Astrocyte (in vitro differentiated cells and primary cell): ENCODE measurements around the gene TXLNA. TPM values are rescaled to one million over a fixed set of nuclear protein-coding genes. Genes with fewer than 3 reads are reported as not detected.
A peak's percentile ranks its signal among the peaks of the same experiment; 100 is the strongest.

Experiments
- DNase-seq: peaks from one replicate; pipeline ENCODE4 v3.0.0-alpha.2; 2010; ENCODE audit warnings: low read depth
- FAIRE-seq: peaks from 2 replicates; lab custom pipeline; 2011; peaks lifted over from hg19 to GRCh38; lab: Jason Lieb, UNC
- H2AFZ ChIP-seq: 2 replicates; pipeline ENCODE4 v1.6.0; 2012; ENCODE audit warnings: low read depth, low read length, inconsistent platforms
- H3K27ac ChIP-seq: 2 replicates; pipeline ENCODE4 v1.5.1; 2011; ENCODE audit warnings: low read depth, low read length, inconsistent platforms
- H3K27me3 ChIP-seq: 2 replicates; pipeline ENCODE4 v1.6.0; 2011; ENCODE audit warnings: low read length, inconsistent platforms; ENCODE audit not compliant: insufficient read depth
- H3K36me3 ChIP-seq: 2 replicates; pipeline ENCODE4 v1.5.1; 2011; ENCODE audit warnings: low read length, inconsistent platforms; ENCODE audit not compliant: insufficient read depth
- H3K4me1 ChIP-seq: 2 replicates; pipeline ENCODE4 v1.5.1; 2011; ENCODE audit warnings: low read length, inconsistent platforms; ENCODE audit not compliant: insufficient read depth
- H3K4me2 ChIP-seq: 2 replicates; pipeline ENCODE4 v1.6.0; 2012; ENCODE audit warnings: low read length, inconsistent platforms
- H3K4me3 ChIP-seq: 2 replicates; pipeline ENCODE4 v1.5.1; 2011; ENCODE audit warnings: low read depth, mild to moderate bottlenecking, low read length, inconsistent platforms; ENCODE audit not compliant: insufficient read depth
- H3K79me2 ChIP-seq: 2 replicates; pipeline ENCODE4 v1.6.0; 2012; ENCODE audit warnings: mild to moderate bottlenecking, low read length, inconsistent platforms; ENCODE audit not compliant: insufficient read depth
- H3K9ac ChIP-seq: 2 replicates; pipeline ENCODE4 v1.6.0; 2012; ENCODE audit warnings: mild to moderate bottlenecking, low read length, inconsistent platforms
- H3K9me3 ChIP-seq: 2 replicates; pipeline ENCODE4 v1.5.1; 2012; ENCODE audit warnings: low read depth, mild to moderate bottlenecking, low read length, inconsistent platforms; ENCODE audit not compliant: insufficient read depth
- H4K20me1 ChIP-seq: 2 replicates; pipeline ENCODE4 v1.6.0; 2012; ENCODE audit warnings: low read length, inconsistent platforms; ENCODE audit not compliant: insufficient read depth
- H3K27ac Mint-ChIP-seq: one replicate; pipeline ENCODE4 v1.8.0; 2021; ENCODE audit warnings: mild to moderate bottlenecking, mixed read lengths; ENCODE audit not compliant: unreplicated experiment
- H3K27me3 Mint-ChIP-seq: one replicate; pipeline ENCODE4 v1.8.0; 2021; ENCODE audit warnings: low read depth, mixed read lengths; ENCODE audit not compliant: unreplicated experiment
- H3K36me3 Mint-ChIP-seq: one replicate; pipeline ENCODE4 v1.8.0; 2021; ENCODE audit warnings: low read depth, mixed read lengths; ENCODE audit not compliant: unreplicated experiment
- H3K4me1 Mint-ChIP-seq: one replicate; pipeline ENCODE4 v1.8.0; 2021; ENCODE audit warnings: low read depth, mixed read lengths; ENCODE audit not compliant: unreplicated experiment
- H3K4me3 Mint-ChIP-seq: one replicate; pipeline ENCODE4 v1.8.0; 2021; ENCODE audit warnings: mild to moderate bottlenecking, moderate library complexity, mixed read lengths; ENCODE audit not compliant: unreplicated experiment
- H3K9me3 Mint-ChIP-seq: one replicate; pipeline ENCODE4 v1.8.0; 2021; ENCODE audit warnings: mild to moderate bottlenecking, mixed read lengths; ENCODE audit not compliant: unreplicated experiment
- CTCF ChIP-seq: IDR thresholded peaks from 2 replicates; pipeline ENCODE4 v1.5.1; 2011; ENCODE audit warnings: low read depth, mild to moderate bottlenecking, inconsistent platforms, low read length, moderate library complexity; ENCODE audit not compliant: insufficient read depth
- EZH2 ChIP-seq: IDR thresholded peaks from 2 replicates; pipeline ENCODE4 v1.6.1; 2012; ENCODE audit warnings: mild to moderate bottlenecking, low read length, inconsistent platforms; ENCODE audit not compliant: insufficient read depth
- total RNA-seq: library from RNA; stranded (reverse); gene quantifications from 2 replicates; pipeline ENCODE4 v1.2.1, GENCODE V29; 2021

TXLNA gene
- total RNA-seq, 1 donor from 2014 or later = 65.8 TPM

- Mint-ChIP-seq H3K36me3 (peaks cover 21% of the 10 kb centered on the region), H3K27ac (peak overlapping the region; percentile 88), H3K9me3 (no peaks in the 10 kb centered on the region), H3K4me1 (peaks cover 12% of the 10 kb centered on the region), H3K27me3 (no peaks in the 10 kb centered on the region), H3K4me3 (peak overlapping the region; percentile 98)
- H4K20me1 ChIP-seq = peaks cover 8% of the 10 kb centered on the region
- no peaks in the 10 kb centered on the region for H3K27me3 ChIP-seq
- H3K9ac ChIP-seq = peak overlapping the region; percentile 100
- H3K79me2 ChIP-seq = peaks cover 56% of the 10 kb centered on the region
- H3K4me2 ChIP-seq = peak overlapping the region; percentile 97
- peak overlapping the region; percentile 97 for H3K27ac ChIP-seq
- H3K4me1 ChIP-seq = peaks cover 19% of the 10 kb centered on the region
- H3K9me3 ChIP-seq = no peaks in the 10 kb centered on the region
- peaks cover 24% of the 10 kb centered on the region for H3K36me3 ChIP-seq
- FAIRE-seq = no peak
- peak overlapping the region; percentile 98 for H3K4me3 ChIP-seq
- peak overlapping the region; percentile 79 for H2AFZ ChIP-seq
- TF ChIP-seq EZH2 = no peak
- no peak for TF ChIP-seq CTCF
- no peak for DNase-seq
These were observed 42.1 kb downstream of the TXLNA start for GRCh38 chr1:32221581-32221979.

- FAIRE-seq (no peak), DNase-seq (peak; percentile 85)
- H3K4me3 ChIP-seq = peak within 1 kb of the TSS; percentile 98
- no peaks in the 10 kb centered on the region for H3K27me3 ChIP-seq
- H3K79me2 ChIP-seq = peaks cover 56% of the 10 kb centered on the region
- TF ChIP-seq EZH2 (no peak), CTCF (no peak)
- peak within 1 kb of the TSS; percentile 100 for H3K9ac ChIP-seq
- peaks cover 19% of the 10 kb centered on the region for H3K4me1 ChIP-seq
- no peaks in the 10 kb centered on the region for H3K27me3 Mint-ChIP-seq
- peaks cover 12% of the 10 kb centered on the region for H3K4me1 Mint-ChIP-seq
- peaks cover 19% of the 10 kb centered on the region for H3K36me3 ChIP-seq
- peaks cover 17% of the 10 kb centered on the region for H3K36me3 Mint-ChIP-seq
- H3K4me3 Mint-ChIP-seq = peak within 1 kb of the TSS; percentile 98
- H3K27ac Mint-ChIP-seq = peak within 1 kb of the TSS; percentile 98
- H3K4me2 ChIP-seq = peak within 1 kb of the TSS; percentile 97
- H3K9me3 ChIP-seq = no peaks in the 10 kb centered on the region
- peak within 1 kb of the TSS; percentile 79 for H2AFZ ChIP-seq
- no peaks in the 10 kb centered on the region for H3K9me3 Mint-ChIP-seq
- H4K20me1 ChIP-seq = peaks cover 8% of the 10 kb centered on the region
- peak within 1 kb of the TSS; percentile 97 for H3K27ac ChIP-seq
These were observed 42.7 kb downstream of the TXLNA start, which contains the start of the genes EIF3I and TMEM234 for GRCh38 chr1:32221980-32222755. TSS of gene EIF3I (plus strand) at chr1:32222407. CDS start at chr1:32222442, 35 bp downstream. TSS of gene TMEM234 (minus strand) at chr1:32222353. CDS start at chr1:32222322, 31 bp downstream.
